Activated CD4-positive, alpha-beta T cell treated with anti-CD3 and anti-CD28 coated beads, Interleukin-2, amount 10 ng/mL, durations not matched to agents 24 days and 14 days (primary cell): ENCODE measurements around the gene MALAT1. TPM values are rescaled to one million over a fixed set of nuclear protein-coding genes. Genes with fewer than 3 reads are reported as not detected.
"Not testable (repeated sequence)": the region's sequence is repeated elsewhere in the genome, so short reads cannot be mapped to it uniquely, and the experiment has no call there.

Experiments used
- DNase-seq: peaks from one replicate; pipeline ENCODE4 v3.0.0; 2022
- H3K27ac Mint-ChIP-seq: one replicate; pipeline ENCODE4 v1.8.0; 2022; ENCODE audit warnings: mild to moderate bottlenecking, mixed read lengths
- H3K27me3 Mint-ChIP-seq: one replicate; pipeline ENCODE4 v1.8.0; 2022; ENCODE audit warnings: mixed read lengths
- H3K36me3 Mint-ChIP-seq: one replicate; pipeline ENCODE4 v1.8.0; 2022; ENCODE audit warnings: low read depth, mild to moderate bottlenecking, mixed read lengths
- H3K4me1 Mint-ChIP-seq: one replicate; pipeline ENCODE4 v1.8.0; 2021; ENCODE audit warnings: mixed read lengths
- H3K4me3 Mint-ChIP-seq: one replicate; pipeline ENCODE4 v1.8.0; 2022; ENCODE audit warnings: mild to moderate bottlenecking, moderate library complexity, mixed read lengths
- H3K9me3 Mint-ChIP-seq: one replicate; pipeline ENCODE4 v1.8.0; 2021; ENCODE audit warnings: mixed read lengths
- intact Hi-C: fragments of 100-400 bp; cut with micrococcal nuclease; formaldehyde crosslinking; loops from one replicate; pipeline ENCODE4 v1.15.1; 2023
- total RNA-seq: library from RNA; stranded (reverse); gene quantifications from 2 replicates; pipeline ENCODE4 v1.2.3, GENCODE V29; 2022

MALAT1 gene
- total RNA-seq: 5,198 and 5,435 TPM in 2 replicates

DNA sequence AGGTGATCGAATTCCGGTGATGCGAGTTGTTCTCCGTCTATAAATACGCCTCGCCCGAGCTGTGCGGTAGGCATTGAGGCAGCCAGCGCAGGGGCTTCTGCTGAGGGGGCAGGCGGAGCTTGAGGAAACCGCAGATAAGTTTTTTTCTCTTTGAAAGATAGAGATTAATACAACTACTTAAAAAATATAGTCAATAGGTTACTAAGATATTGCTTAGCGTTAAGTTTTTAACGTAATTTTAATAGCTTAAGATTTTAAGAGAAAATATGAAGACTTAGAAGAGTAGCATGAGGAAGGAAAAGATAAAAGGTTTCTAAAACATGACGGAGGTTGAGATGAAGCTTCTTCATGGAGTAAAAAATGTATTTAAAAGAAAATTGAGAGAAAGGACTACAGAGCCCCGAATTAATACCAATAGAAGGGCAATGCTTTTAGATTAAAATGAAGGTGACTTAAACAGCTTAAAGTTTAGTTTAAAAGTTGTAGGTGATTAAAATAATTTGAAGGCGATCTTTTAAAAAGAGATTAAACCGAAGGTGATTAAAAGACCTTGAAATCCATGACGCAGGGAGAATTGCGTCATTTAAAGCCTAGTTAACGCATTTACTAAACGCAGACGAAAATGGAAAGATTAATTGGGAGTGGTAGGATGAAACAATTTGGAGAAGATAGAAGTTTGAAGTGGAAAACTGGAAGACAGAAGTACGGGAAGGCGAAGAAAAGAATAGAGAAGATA is at the start of gene MALAT1:
TSS of gene MALAT1 (plus strand) at position 69 of the 736 bp plus-strand sequence.
- peak; percentile 99 for DNase-seq
- H3K27ac Mint-ChIP-seq: no peak within 1 kb of the TSS
- intact Hi-C loops: loop anchor here (1.0 to 2.0 kb wide), 2 partner anchors 71 to 76 kb away; partner anchors contain the start of gene ZNRD2
- no peak within 1 kb of the TSS for H3K4me3 Mint-ChIP-seq
- no peaks in the 10 kb centered on the region for H3K9me3 Mint-ChIP-seq
- H3K36me3 Mint-ChIP-seq: peaks cover 11% of the 10 kb centered on the region
- no peaks in the 10 kb centered on the region for H3K27me3 Mint-ChIP-seq
- peaks cover 33% of the 10 kb centered on the region for H3K4me1 Mint-ChIP-seq

GRCh38 chr11:65451301-65451700 is 47.5 kb upstream of the MALAT1 start:
- H3K27me3 Mint-ChIP-seq, H3K27ac Mint-ChIP-seq, H3K4me3 Mint-ChIP-seq, H3K36me3 Mint-ChIP-seq, intact Hi-C loops, H3K9me3 Mint-ChIP-seq, DNase-seq: not testable (repeated sequence)
- H3K4me1 Mint-ChIP-seq: peaks cover 21% of the 10 kb centered on the region

DNA sequence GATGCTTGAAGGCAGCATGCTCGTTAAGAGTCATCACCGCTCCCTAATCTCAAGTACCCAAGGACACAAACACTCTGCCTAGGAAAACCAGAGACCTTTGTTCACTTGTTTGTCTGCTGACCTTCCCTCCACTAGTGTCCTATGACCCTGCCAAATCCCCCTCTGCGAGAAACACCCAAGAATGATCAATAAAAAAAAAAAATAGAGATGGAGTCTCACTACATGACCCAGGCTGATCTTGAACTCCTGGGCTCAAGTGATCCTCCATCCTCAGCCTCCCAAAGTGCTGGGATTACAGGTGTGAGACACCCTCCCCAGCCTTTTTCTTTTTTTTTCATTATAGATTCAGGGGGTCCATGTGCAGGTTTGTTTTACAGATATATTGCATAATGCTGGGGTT is 46.6 kb upstream of the MALAT1 start:
- H3K27me3 Mint-ChIP-seq, H3K9me3 Mint-ChIP-seq, H3K36me3 Mint-ChIP-seq, DNase-seq, H3K4me3 Mint-ChIP-seq, H3K27ac Mint-ChIP-seq, intact Hi-C loops: not testable (repeated sequence)
- peaks cover 24% of the 10 kb centered on the region for H3K4me1 Mint-ChIP-seq

DNA sequence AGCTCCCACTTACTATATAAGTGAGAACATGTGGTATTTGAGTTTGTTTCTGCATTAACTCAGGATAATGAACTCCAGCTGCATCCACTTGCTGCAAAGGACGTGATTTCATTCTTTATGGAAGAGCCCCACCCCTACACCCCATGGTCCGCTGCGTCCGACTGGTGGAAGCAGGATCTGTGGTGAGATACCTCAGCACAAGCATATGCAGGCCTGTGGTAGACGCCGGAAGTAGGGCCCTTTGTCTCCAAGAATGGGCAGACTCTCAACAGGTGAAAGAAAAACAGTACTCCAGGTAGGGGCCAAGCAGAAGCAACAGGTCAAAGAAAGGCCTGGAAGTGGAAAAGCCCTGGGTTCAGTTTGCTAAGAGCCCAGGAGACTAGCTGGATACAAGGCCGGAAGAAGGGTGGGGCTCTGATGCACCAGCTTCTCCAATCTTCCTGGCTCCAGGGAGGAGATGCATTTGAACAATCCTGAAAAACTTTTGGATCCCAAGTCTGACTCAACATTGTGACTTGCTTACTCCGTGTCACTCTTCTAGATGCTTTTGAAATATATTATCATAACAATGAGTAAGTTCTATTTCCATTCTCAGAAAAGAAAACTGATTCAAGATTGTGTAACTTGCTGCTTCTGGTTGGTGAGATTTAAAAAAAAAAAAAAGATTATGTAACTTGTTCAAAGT is 45.9 kb upstream of the MALAT1 start:
- Mint-ChIP-seq H3K4me1 (peaks cover 24% of the 10 kb centered on the region), H3K27ac (no peak overlapping the region), H3K36me3 (peaks cover 2% of the 10 kb centered on the region), H3K9me3 (no peaks in the 10 kb centered on the region), H3K27me3 (no peaks in the 10 kb centered on the region), H3K4me3 (peak overlapping the region; percentile 4)
- no peak for DNase-seq
- intact Hi-C loops: no loop called here

DNA sequence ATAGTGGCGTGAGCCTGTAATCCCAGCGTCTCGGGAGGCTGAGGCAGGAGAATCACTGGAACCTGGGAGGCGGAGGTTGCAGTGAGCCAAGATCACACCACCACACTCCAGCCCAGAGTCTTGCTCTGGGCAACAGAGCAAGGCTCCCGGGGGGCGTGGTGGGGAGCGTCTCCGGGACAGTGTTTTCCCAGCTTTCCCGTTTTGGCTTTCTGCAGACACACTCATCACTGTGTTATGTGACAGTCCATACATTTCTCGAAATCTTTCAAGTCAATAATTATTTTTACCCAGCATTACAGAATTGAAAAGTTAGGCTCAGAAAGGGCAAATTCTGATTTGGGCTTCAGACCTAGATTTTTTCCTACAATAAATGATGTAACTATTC is 44.5 kb upstream of the MALAT1 start:
- Mint-ChIP-seq H3K36me3 (peaks cover 2% of the 10 kb centered on the region), H3K4me3 (peak overlapping the region; percentile 94), H3K27ac (no peak overlapping the region), H3K9me3 (no peaks in the 10 kb centered on the region), H3K4me1 (peaks cover 24% of the 10 kb centered on the region), H3K27me3 (no peaks in the 10 kb centered on the region)
- intact Hi-C loops: loop anchor here (2.0 kb wide), 2 partner anchors 14 to 22 kb away; no protein-coding TSS in a partner anchor
- DNase-seq: no peak

DNA sequence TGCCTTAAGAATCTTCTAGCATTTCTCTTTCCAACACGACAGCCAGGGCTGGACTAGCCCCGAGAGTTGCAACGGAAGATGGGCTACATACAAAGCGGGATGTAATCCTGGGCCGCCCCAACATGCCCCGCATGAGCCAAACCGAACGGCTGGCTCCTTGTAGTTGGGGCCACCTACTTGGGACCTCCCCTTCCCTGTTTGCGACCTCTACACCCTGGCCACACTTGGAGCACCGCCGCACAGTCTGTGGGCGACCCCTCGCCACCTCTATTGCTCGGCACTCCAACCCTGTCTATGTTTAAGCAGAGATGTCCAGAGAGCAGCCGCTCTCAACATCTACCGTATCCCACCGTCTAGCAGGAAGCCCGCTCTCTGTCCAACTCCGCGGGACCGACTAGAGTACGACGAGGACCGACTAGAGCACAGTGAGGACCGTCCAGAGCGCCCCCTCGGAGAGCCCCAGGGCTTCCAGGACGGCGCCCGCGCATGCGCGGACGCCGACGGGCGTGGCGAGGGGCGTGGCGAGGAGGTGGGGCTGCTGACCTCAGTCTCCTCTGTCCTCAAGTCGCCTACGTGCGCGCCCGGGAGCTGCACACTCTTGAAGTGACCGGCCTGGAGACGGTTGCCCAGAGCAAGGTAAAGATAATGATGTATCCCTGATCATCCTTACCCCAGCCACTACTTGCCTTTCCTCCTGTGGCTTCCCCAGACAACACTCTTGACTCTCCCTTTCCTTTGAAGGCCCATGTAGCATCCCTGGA is 44.0 kb upstream of the MALAT1 start:
- peak overlapping the region; percentile 83 for H3K27ac Mint-ChIP-seq
- no peaks in the 10 kb centered on the region for H3K9me3 Mint-ChIP-seq
- H3K4me1 Mint-ChIP-seq: peaks cover 25% of the 10 kb centered on the region
- H3K36me3 Mint-ChIP-seq: peaks cover 2% of the 10 kb centered on the region
- peak overlapping the region; percentile 94 for H3K4me3 Mint-ChIP-seq
- peak; percentile 95 for DNase-seq
- no peaks in the 10 kb centered on the region for H3K27me3 Mint-ChIP-seq
- intact Hi-C loops: loop anchor here (2.0 kb wide), 2 partner anchors 14 to 22 kb away; no protein-coding TSS in a partner anchor

- no peak for DNase-seq
- no peaks in the 10 kb centered on the region for H3K9me3 Mint-ChIP-seq
- H3K27ac Mint-ChIP-seq: peak overlapping the region; percentile 20
- peaks cover 25% of the 10 kb centered on the region for H3K4me1 Mint-ChIP-seq
- H3K27me3 Mint-ChIP-seq: no peaks in the 10 kb centered on the region
- peak overlapping the region; percentile 68 for H3K4me3 Mint-ChIP-seq
- H3K36me3 Mint-ChIP-seq: peaks cover 2% of the 10 kb centered on the region
- intact Hi-C loops: no loop called here
Measured at GRCh38 chr11:65456418-65456817, 42.4 kb upstream of the MALAT1 start.

GRCh38 chr11:65459552-65459951 is 39.3 kb upstream of the MALAT1 start:
- H3K27me3 Mint-ChIP-seq: no peaks in the 10 kb centered on the region
- no peaks in the 10 kb centered on the region for H3K9me3 Mint-ChIP-seq
- H3K4me3 Mint-ChIP-seq: no peak overlapping the region
- peaks cover 2% of the 10 kb centered on the region for H3K36me3 Mint-ChIP-seq
- intact Hi-C loops: no loop called here
- no peak overlapping the region for H3K27ac Mint-ChIP-seq
- peaks cover 23% of the 10 kb centered on the region for H3K4me1 Mint-ChIP-seq
- DNase-seq: no peak

- H3K27me3 Mint-ChIP-seq, DNase-seq, H3K36me3 Mint-ChIP-seq, H3K27ac Mint-ChIP-seq, H3K4me3 Mint-ChIP-seq, H3K9me3 Mint-ChIP-seq: not testable (repeated sequence)
- intact Hi-C loops: loop anchor here (5.0 kb wide), 2 partner anchors 33 to 42 kb away; no protein-coding TSS in a partner anchor
- H3K4me1 Mint-ChIP-seq: peaks cover 12% of the 10 kb centered on the region
Measured at GRCh38 chr11:65465471-65465870, 33.4 kb upstream of the MALAT1 start.

DNA sequence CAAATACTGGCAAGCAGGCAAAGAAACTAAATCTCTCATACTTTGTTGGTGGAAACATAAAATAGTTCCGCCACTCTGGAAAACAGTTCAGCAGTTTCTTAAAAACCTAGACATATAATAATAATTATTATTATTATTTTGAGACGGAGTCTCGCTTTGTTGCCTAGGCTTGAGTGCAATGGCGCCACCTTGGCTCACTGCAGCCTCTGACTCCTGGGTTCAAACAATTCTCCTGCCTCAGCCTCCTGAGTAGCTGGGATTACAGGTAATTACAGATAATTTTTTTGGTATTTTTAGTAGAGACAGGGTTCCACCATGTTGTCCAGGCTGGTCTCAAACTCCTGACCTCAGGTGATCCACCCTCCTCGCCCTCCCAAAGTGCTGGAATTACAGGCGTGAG is 31.5 kb upstream of the MALAT1 start:
- H3K4me1 Mint-ChIP-seq: peaks cover 27% of the 10 kb centered on the region
- H3K27ac Mint-ChIP-seq, DNase-seq, H3K36me3 Mint-ChIP-seq, H3K27me3 Mint-ChIP-seq, H3K9me3 Mint-ChIP-seq, H3K4me3 Mint-ChIP-seq: not testable (repeated sequence)
- intact Hi-C loops: loop anchor here (5.0 kb wide), 2 partner anchors 35 to 40 kb away; no protein-coding TSS in a partner anchor

DNA sequence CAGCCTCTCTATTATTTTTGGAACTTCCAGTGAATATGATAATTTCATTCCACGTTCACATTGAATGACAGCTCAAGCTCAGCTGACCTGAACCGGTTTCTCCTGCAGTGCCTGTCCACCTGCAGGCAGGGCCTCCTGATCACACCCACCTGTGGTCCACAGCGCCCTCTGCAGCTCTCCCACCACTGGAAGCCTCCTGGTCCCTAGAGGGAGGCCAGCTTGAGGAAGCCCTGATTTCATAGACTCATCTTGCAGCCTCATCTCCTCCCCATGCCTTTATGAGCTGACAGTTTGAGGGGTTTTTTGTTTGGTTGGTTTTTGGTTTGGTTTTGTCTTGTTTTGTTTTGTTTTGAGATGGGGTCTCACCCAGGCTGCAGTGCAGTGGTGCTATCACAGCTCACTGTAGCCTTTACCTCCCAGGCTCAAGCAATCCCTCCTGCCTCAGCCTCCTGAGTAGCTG is 29.9 kb upstream of the MALAT1 start:
- DNase-seq: peak; percentile 89
- no peaks in the 10 kb centered on the region for H3K9me3 Mint-ChIP-seq
- H3K4me3 Mint-ChIP-seq: no peak overlapping the region
- H3K36me3 Mint-ChIP-seq: no peaks in the 10 kb centered on the region
- peaks cover 28% of the 10 kb centered on the region for H3K4me1 Mint-ChIP-seq
- intact Hi-C loops: loop anchor here (5.0 kb wide), 2 partner anchors 37 to 38 kb away; no protein-coding TSS in a partner anchor
- no peaks in the 10 kb centered on the region for H3K27me3 Mint-ChIP-seq
- peak overlapping the region; percentile 77 for H3K27ac Mint-ChIP-seq

DNA sequence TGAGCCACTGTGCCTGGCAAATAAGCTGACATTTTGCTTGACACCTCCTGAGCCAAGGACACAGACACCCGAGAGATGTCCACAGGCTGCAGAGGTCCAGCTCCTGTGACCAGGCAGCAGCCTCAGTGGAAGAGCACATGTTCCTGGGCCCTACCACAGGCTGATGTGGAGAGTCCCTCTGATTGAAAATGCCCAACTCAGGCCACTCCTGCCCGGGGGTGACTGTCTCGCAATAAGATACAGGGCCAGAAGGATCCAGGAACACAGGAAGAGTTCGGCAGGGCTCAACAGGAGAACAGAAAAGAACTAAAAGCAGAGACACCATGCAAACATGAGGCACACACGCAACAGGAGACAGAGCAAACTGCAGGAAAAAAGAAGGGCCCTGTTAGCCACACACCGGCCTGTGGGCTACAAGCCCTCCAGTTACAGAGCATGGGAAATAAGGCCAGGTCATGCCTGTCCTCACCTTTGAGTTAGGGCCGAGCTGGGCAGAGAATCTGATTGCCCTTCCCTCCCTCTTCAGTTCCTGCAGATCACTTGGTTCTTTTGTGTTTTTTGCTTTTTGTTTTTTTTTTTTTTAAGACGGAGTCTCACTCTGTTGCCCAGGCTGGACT is 28.3 kb upstream of the MALAT1 start:
- intact Hi-C loops: no loop called here
- Mint-ChIP-seq H3K27me3 (no peaks in the 10 kb centered on the region), H3K36me3 (peaks cover 3% of the 10 kb centered on the region), H3K9me3 (no peaks in the 10 kb centered on the region), H3K27ac (peak overlapping the region; percentile 96), H3K4me3 (no peak overlapping the region), H3K4me1 (peaks cover 31% of the 10 kb centered on the region)
- no peak for DNase-seq

GRCh38 chr11:65471447-65471891 is 27.4 kb upstream of the MALAT1 start:
- H3K9me3 Mint-ChIP-seq: no peaks in the 10 kb centered on the region
- DNase-seq: peak; percentile 76

More at GRCh38 chr11:65471447-65471891, 27.4 kb upstream of the MALAT1 start:
- no peaks in the 10 kb centered on the region for H3K27me3 Mint-ChIP-seq
- intact Hi-C loops: no loop called here
- H3K27ac Mint-ChIP-seq: peak overlapping the region; percentile 96
- H3K4me3 Mint-ChIP-seq: peak overlapping the region; percentile 75
- H3K4me1 Mint-ChIP-seq: peaks cover 33% of the 10 kb centered on the region
- peaks cover 3% of the 10 kb centered on the region for H3K36me3 Mint-ChIP-seq
